A549 (cell line): ENCODE data around the gene XRN1. TPM values are rescaled to one million over a fixed set of nuclear protein-coding genes. Genes with fewer than 3 reads are reported as not detected.

Experiments used
- ATAC-seq, 2 experiments: fragments of 200-7000 bp in 1 of 2; fragments of >200 bp in 1 of 2; cut with Nextera tagmentation in 1 of 2; cut with Tn5 transposase in 1 of 2; 3 replicates each; pipeline versions ENCODE4 v1.8.0 to v1.9.1; 2018 to 2020; ENCODE audit warnings: mild to moderate bottlenecking in 1 of 2, moderate library complexity in 1 of 2
- CTCF ChIA-PET: fragments of 300-600 bp; sonication (Branson Sonifier 250); formaldehyde crosslinking; extraction: SDS; loops from one replicate; lab custom pipeline; 2021; ENCODE audit warnings: antibody characterized with exemption, inconsistent platforms; lab: Yijun Ruan, JAX
- POLR2A ChIA-PET: fragments of 350-600 bp; formaldehyde crosslinking; extraction: SDS; loops from one replicate; lab custom pipeline; 2021; ENCODE audit warnings: antibody characterized with exemption, inconsistent platforms; lab: Yijun Ruan, JAX
- DNase-seq, 2 experiments: peaks; one replicate each; pipeline versions ENCODE4 v3.0.0 to v3.0.0-alpha.2; 2011 to 2016; ENCODE audit warnings: low read depth in 1 of 2, low spot score in 1 of 2
- FAIRE-seq: peaks from 2 replicates; lab custom pipeline; 2011; peaks lifted over from hg19 to GRCh38; lab: Jason Lieb, UNC
- H3K27ac ChIP-seq, 2 experiments: fragments of >200 bp; sonication (Bioruptor Twin); formaldehyde crosslinking; 3 replicates each; pipeline ENCODE4 v1.5.1; 2016 to 2017
- H3K4me1 ChIP-seq: fragments of >200 bp; sonication (Bioruptor Twin); formaldehyde crosslinking; 3 replicates; pipeline ENCODE4 v1.6.1; 2016
- H3K4me2 ChIP-seq: fragments of >200 bp; sonication (Bioruptor Twin); formaldehyde crosslinking; 3 replicates; pipeline ENCODE4 v1.6.1; 2016
- H3K4me3 ChIP-seq: fragments of >200 bp; sonication (Bioruptor Twin); formaldehyde crosslinking; 3 replicates; pipeline ENCODE4 v1.5.1; 2016
- H3K9me3 ChIP-seq: fragments of >200 bp; sonication (Bioruptor Twin); formaldehyde crosslinking; 3 replicates; pipeline ENCODE4 v1.6.1; 2016
- ATOH8 ChIP-seq: fragments of 250-450 bp; sonication (Bioruptor Pico); IDR thresholded peaks from 2 replicates; pipeline ENCODE4 v1.5.0; 2020; ENCODE audit warnings: low read depth, mild to moderate bottlenecking, moderate library complexity
- CBX8 ChIP-seq: fragments of 200-600 bp; sonication (generic); IDR thresholded peaks from 2 replicates; pipeline ENCODE4 v1.6.1; 2016
- CEBPB ChIP-seq, 2 experiments: fragments of >200 bp in 1 of 2; sonication (Bioruptor Twin) in 1 of 2; formaldehyde crosslinking in 1 of 2; IDR thresholded peaks; 2 replicates each; pipeline ENCODE4 v1.6.1; 2012 to 2016
- CHD2 ChIP-seq: fragments of 150-350 bp; IDR thresholded peaks from 2 replicates; pipeline ENCODE4 v1.6.1; 2014; ENCODE audit warnings: low read length; ENCODE audit not compliant: partially characterized antibody
- EHMT2 ChIP-seq: fragments of 200-600 bp; sonication (generic); IDR thresholded peaks from 2 replicates; pipeline ENCODE4 v1.6.1; 2016; ENCODE audit warnings: antibody characterized with exemption, low read depth, mild to moderate bottlenecking, moderate library complexity
- EP300 ChIP-seq, 2 experiments: fragments of >200 bp; sonication (Bioruptor Twin); formaldehyde crosslinking; IDR thresholded peaks; 2 replicates in 1 of 2; 3 replicates in 1 of 2; pipeline ENCODE4 v1.6.1; 2016 to 2017
- ESRRA ChIP-seq: fragments of 150-350 bp; IDR thresholded peaks from 2 replicates; pipeline ENCODE4 v1.6.1; 2014; ENCODE audit warnings: mild to moderate bottlenecking, low read length, borderline replicate concordance
- FOSL2 ChIP-seq, 2 experiments: fragments of 450-650 bp in 1 of 2; fragments of >200 bp in 1 of 2; sonication (Bioruptor Twin) in 1 of 2; formaldehyde crosslinking; IDR thresholded peaks; 2 replicates each; pipeline versions ENCODE4 v1.5.0 to v1.6.1; 2016 to 2020; ENCODE audit warnings: mild to moderate bottlenecking in 1 of 2, moderate library complexity in 1 of 2
- FOXS1 ChIP-seq: fragments of 250-450 bp; sonication (Bioruptor Pico); IDR thresholded peaks from 2 replicates; pipeline ENCODE4 v1.5.0; 2020; ENCODE audit warnings: mild to moderate bottlenecking, moderate library complexity
- HMGXB4 ChIP-seq: fragments of 250-450 bp; sonication (Bioruptor Pico); IDR thresholded peaks from 2 replicates; pipeline ENCODE4 v1.5.0; 2021; ENCODE audit warnings: mild to moderate bottlenecking, moderate library complexity, borderline replicate concordance
- HOXB13 ChIP-seq: fragments of 250-450 bp; sonication (Bioruptor Pico); IDR thresholded peaks from 2 replicates; pipeline ENCODE4 v1.5.0; 2020; ENCODE audit warnings: low read depth, mild to moderate bottlenecking, moderate library complexity
- HOXB5 ChIP-seq: fragments of 250-450 bp; sonication (Bioruptor Pico); IDR thresholded peaks from 2 replicates; pipeline ENCODE4 v1.5.0; 2020; ENCODE audit warnings: mild to moderate bottlenecking, moderate library complexity
- JUNB ChIP-seq: fragments of >200 bp; sonication (Bioruptor Twin); formaldehyde crosslinking; IDR thresholded peaks from 2 replicates; pipeline ENCODE4 v1.6.1; 2016
- KDM1A ChIP-seq: fragments of 200-600 bp; sonication (generic); IDR thresholded peaks from 2 replicates; pipeline ENCODE4 v1.6.1; 2016; ENCODE audit warnings: low read depth, mild to moderate bottlenecking
- KDM5A ChIP-seq: fragments of 200-600 bp; sonication (generic); IDR thresholded peaks from 2 replicates; pipeline ENCODE4 v1.6.1; 2016; ENCODE audit warnings: antibody characterized with exemption, mild to moderate bottlenecking
- MAX ChIP-seq: IDR thresholded peaks from 2 replicates; pipeline ENCODE4 v1.6.1; 2012
- MYC ChIP-seq: IDR thresholded peaks from 2 replicates; pipeline ENCODE4 v1.6.1; 2012; ENCODE audit warnings: mild to moderate bottlenecking, inconsistent platforms, low read length, improper control_type of control experiment, borderline replicate concordance
- NR3C1 ChIP-seq: fragments of >200 bp; sonication (Bioruptor Twin); formaldehyde crosslinking; IDR thresholded peaks from 3 replicates; pipeline ENCODE4 v1.6.1; 2017
- RAD21 ChIP-seq, 2 experiments: fragments of >200 bp in 1 of 2; sonication (Bioruptor Twin) in 1 of 2; formaldehyde crosslinking in 1 of 2; IDR thresholded peaks in 1 of 2; conservative IDR thresholded peaks in 1 of 2; 2 replicates in 1 of 2; 3 replicates in 1 of 2; pipeline ENCODE4 v1.6.1; 2012 to 2018; ENCODE audit warnings: inconsistent platforms in 1 of 2
- RCOR1 ChIP-seq: fragments of 150-350 bp; IDR thresholded peaks from 2 replicates; pipeline ENCODE4 v1.6.1; 2014; ENCODE audit warnings: antibody characterized with exemption, low read length, low read depth
- RNF2 ChIP-seq: fragments of 200-600 bp; sonication (generic); IDR thresholded peaks from 2 replicates; pipeline ENCODE4 v1.6.1; 2016; ENCODE audit warnings: low read depth, mild to moderate bottlenecking, antibody characterized with exemption, moderate library complexity, borderline replicate concordance
- SREBF2 ChIP-seq: fragments of 450-650 bp; IDR thresholded peaks from 2 replicates; pipeline ENCODE4 v1.6.1; 2014; ENCODE audit warnings: mild to moderate bottlenecking, moderate library complexity
- TFCP2L1 ChIP-seq: fragments of 250-450 bp; sonication (Bioruptor Pico); IDR thresholded peaks from 2 replicates; pipeline ENCODE4 v1.5.0; 2021; ENCODE audit warnings: mild to moderate bottlenecking
- ZC3H11A ChIP-seq: fragments of 450-650 bp; IDR thresholded peaks from 2 replicates; pipeline ENCODE4 v1.6.1; 2014; ENCODE audit warnings: antibody characterized with exemption, mild to moderate bottlenecking
- ZNF302 ChIP-seq: fragments of 250-450 bp; sonication (Bioruptor Pico); IDR thresholded peaks from 2 replicates; pipeline ENCODE4 v1.9.0; 2021; ENCODE audit warnings: inconsistent platforms, mild to moderate bottlenecking, moderate library complexity
- WGBS: methylation state at CpG from one replicate; pipeline ENCODE4 v1.1.6; 2017; ENCODE audit errors: missing lambda C conversion rate; 5-methylcytosine and 5-hydroxymethylcytosine counted together
- polyA plus RNA-seq, 4 experiments: library from polyadenylated mRNA; depleted of rRNA in 3 of 4; stranded (reverse); fragments of >200 nt; fragmentation: RNase III in 1 of 4; extraction: RNeasy Plus Mini Kit Qiagen cat#74134 plus additional on column Dnase treatment in 1 of 4; gene quantifications; 2 replicates in 3 of 4; 3 replicates in 1 of 4; pipeline ENCODE4 v1.2.3, GENCODE V29; 2011 to 2017

Gene XRN1
- polyA plus RNA-seq, 2 of the 4 experiments (the other 2 are of a cell fraction) = 4.2 to 22.6 TPM

- Histone ChIP-seq H3K9me3 (no peaks in the 10 kb centered on the region), H3K4me1 (peaks cover under 1% of the 10 kb centered on the region; the same call in 1 of the 3 replicates), H3K4me2 (no peak overlapping the region), H3K4me3 (no peak overlapping the region)
- ATAC-seq (no peak), DNase-seq (no peak), FAIRE-seq (no peak)
- POLR2A ChIA-PET = no interaction called here
- CTCF ChIA-PET = no interaction called here
- WGBS = 100% methylated on average over 3 of the region's 3 CpGs
- TF ChIP-seq NR3C1 (no peak), EHMT2 (no peak), CBX8 (no peak), KDM5A (no peak), SREBF2 (no peak), EP300 (IDR thresholded peaks at IDR 0.05) (no peak), RNF2 (no peak), ZC3H11A (no peak), FOSL2 (IDR thresholded peaks at IDR 0.05) (no peak), FOSL2 (CRISPR knock-in tag; IDR thresholded peaks at IDR 0.05) (no peak), JUNB (no peak), MYC (no peak)
- TF ChIP-seq, all 56 proteins: peak for 0
- H3K27ac ChIP-seq = no peak overlapping the region
These were observed 47.3 kb upstream of the XRN1 start for GRCh38 chr3:142495103-142495502.

GRCh38 chr3:142492184-142492583, 44.3 kb upstream of the XRN1 start:
- CTCF ChIA-PET = no interaction called here
- H3K9me3 ChIP-seq = no peaks in the 10 kb centered on the region
- no peak for ATAC-seq
- TF ChIP-seq CEBPB (IDR thresholded peaks at IDR 0.05) = no peak
- no peak for TF ChIP-seq MAX
- TF ChIP-seq FOXS1 (CRISPR knock-in tag) = no peak
- TF ChIP-seq HOXB13 (CRISPR knock-in tag) = no peak
- TF ChIP-seq ATOH8 (CRISPR knock-in tag) = no peak
- no peak for TF ChIP-seq ESRRA
- no peak for TF ChIP-seq HMGXB4 (CRISPR knock-in tag)
- TF ChIP-seq RCOR1 = no peak
- TF ChIP-seq KDM5A = no peak
- TF ChIP-seq HOXB5 (CRISPR knock-in tag) = no peak
- no peak for TF ChIP-seq TFCP2L1 (CRISPR knock-in tag)
- TF ChIP-seq CBX8 = no peak
- TF ChIP-seq NR3C1 = no peak
- no peak for TF ChIP-seq KDM1A
- no peak for TF ChIP-seq RAD21 (conservative IDR thresholded peaks at IDR 0.05 in 1 of 2, IDR thresholded peaks at IDR 0.05 in 1 of 2)
- TF ChIP-seq RNF2 = no peak
- TF ChIP-seq CHD2 = no peak
- TF ChIP-seq ZNF302 (CRISPR knock-in tag) = no peak
- no peak overlapping the region for H3K4me2 ChIP-seq
- POLR2A ChIA-PET = no interaction called here
- DNase-seq = no peak
- no peak overlapping the region for H3K4me3 ChIP-seq
- H3K4me1 ChIP-seq = peaks cover 8% of the 10 kb centered on the region; the same call in 1 of the 3 replicates
- 93% methylated on average over 2 of the region's 2 CpGs for WGBS
- H3K27ac ChIP-seq = no peak overlapping the region
- FAIRE-seq = no peak
